Body of pancreas (tissue), 4 donors: ENCODE measurements around the gene DAPK1.

Experiments
- POLR2A ChIP-seq, 3 donors: fragments of 450-650 bp; IDR thresholded peaks; one replicate each; pipeline ENCODE4 v1.6.1; 2016; ENCODE audit warnings: antibody characterized with exemption in 3 of 3, mild to moderate bottlenecking in 2 of 3
- TF ChIP-seq, protein P1 (sequence below), 7 experiments: fragments of 450-650 bp in 4 of 7; fragments of 200-600 bp in 3 of 7; sonication (generic) in 3 of 7; IDR thresholded peaks; one replicate each; pipeline ENCODE4 v1.5.1; 2016 to 2019; ENCODE audit warnings: antibody characterized with exemption in 7 of 7

DNA sequence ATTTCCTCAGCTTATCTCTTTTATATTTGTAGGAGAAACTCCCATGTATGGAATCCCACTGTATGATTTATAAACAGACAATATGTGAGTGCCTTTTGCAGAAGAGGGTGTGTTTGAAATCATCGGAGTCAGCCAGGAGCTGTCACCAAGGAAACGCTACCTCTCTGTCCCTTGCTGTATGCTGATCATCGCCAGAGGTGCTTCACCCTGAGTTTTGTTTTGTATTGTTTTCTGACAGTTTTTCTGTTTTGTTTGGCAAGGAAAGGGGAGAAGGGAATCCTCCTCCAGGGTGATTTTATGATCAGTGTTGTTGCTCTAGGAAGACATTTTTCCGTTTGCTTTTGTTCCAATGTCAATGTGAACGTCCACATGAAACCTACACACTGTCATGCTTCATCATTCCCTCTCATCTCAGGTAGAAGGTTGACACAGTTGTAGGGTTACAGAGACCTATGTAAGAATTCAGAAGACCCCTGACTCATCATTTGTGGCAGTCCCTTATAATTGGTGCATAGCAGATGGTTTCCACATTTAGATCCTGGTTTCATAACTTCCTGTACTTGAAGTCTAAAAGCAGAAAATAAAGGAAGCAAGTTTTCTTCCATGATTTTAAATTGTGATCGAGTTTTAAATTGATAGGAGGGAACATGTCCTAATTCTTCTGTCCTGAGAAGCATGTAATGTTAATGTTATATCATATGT, 210.3 kb downstream of the DAPK1 start:
- TF ChIP-seq, protein P1, sequence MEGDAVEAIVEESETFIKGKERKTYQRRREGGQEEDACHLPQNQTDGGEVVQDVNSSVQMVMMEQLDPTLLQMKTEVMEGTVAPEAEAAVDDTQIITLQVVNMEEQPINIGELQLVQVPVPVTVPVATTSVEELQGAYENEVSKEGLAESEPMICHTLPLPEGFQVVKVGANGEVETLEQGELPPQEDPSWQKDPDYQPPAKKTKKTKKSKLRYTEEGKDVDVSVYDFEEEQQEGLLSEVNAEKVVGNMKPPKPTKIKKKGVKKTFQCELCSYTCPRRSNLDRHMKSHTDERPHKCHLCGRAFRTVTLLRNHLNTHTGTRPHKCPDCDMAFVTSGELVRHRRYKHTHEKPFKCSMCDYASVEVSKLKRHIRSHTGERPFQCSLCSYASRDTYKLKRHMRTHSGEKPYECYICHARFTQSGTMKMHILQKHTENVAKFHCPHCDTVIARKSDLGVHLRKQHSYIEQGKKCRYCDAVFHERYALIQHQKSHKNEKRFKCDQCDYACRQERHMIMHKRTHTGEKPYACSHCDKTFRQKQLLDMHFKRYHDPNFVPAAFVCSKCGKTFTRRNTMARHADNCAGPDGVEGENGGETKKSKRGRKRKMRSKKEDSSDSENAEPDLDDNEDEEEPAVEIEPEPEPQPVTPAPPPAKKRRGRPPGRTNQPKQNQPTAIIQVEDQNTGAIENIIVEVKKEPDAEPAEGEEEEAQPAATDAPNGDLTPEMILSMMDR (IDR thresholded peaks at IDR 0.05): no peak
- TF ChIP-seq POLR2A (IDR thresholded peaks at IDR 0.05): no peak
